ENCODE data around the gene CCDC28A. TPM values are rescaled to one million over a fixed set of nuclear protein-coding genes. Genes with fewer than 3 reads are reported as not detected.
A peak's percentile ranks its signal among the peaks of the same experiment; 100 is the strongest.
"Not testable (repeated sequence)": the region's sequence is repeated elsewhere in the genome, so short reads cannot be mapped to it uniquely, and the experiment has no call there.

The CCDC28A gene
- total RNA-seq, 5 donors from 2014 or later (not counting 1 experiment from before 2014, with no cell fraction given), result 20.4 to 24.2 (median 23.3) TPM

DNA sequence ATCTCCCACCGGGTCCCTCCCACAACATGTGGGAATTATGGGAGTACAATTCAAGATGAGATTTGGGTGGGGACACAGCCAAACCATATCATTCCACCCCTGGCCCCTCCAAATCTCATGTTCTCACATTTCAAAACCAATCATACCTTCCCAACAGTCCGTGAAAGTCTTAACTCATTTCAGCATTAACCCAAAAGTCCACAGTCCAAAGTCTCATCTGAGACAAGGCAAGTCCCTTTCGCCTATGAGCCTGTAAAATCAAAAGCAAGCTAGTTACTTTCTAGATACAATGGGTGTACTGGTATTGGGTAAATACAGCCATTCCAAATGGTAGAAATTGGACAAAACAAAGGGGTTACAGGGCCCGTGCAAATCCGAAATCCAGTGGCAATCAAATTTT lies 43.5 kb upstream of the CCDC28A start:
- H3K9me3 ChIP-seq; H3K27me3 ChIP-seq (replicated peaks in 1 of 2; ENCODE audit: control insufficient read depth in 2 of 2, extremely low read depth in 1 of 2, insufficient read depth in 2 of 2, low read length in 1 of 2); DNase-seq; H3K27ac ChIP-seq (ENCODE audit: low read length); H3K36me3 Mint-ChIP-seq; H3K9me3 Mint-ChIP-seq; ATAC-seq (replicated peaks in 1 of 4); H3K4me1 Mint-ChIP-seq; H3K4me3 Mint-ChIP-seq; H3K4me1 ChIP-seq (ENCODE audit: control insufficient read depth in 1 of 2, extremely low read depth in 1 of 2, insufficient read depth in 2 of 2, low read length in 2 of 2); POLR2A ChIA-PET; H3K27ac Mint-ChIP-seq; H3K4me3 ChIP-seq (ENCODE audit: control insufficient read depth in 1 of 2, extremely low read depth in 1 of 2, low read length in 1 of 2); H3K36me3 ChIP-seq (ENCODE audit: control insufficient read depth in 2 of 2, extremely low read depth in 1 of 2, insufficient read depth in 1 of 2, low read length in 1 of 2): not testable (repeated sequence)
- H3K27me3 Mint-ChIP-seq, result peaks cover 8 to 19% of the 10 kb centered on the region in 2 donors
- no CpG with 5 or more reads among the region's 5 CpGs for WGBS (ENCODE audit: insufficient coverage)
- CTCF ChIA-PET, result interaction anchor here in 1 of 2 donors (0.6 kb wide), 1 partner anchor 44 kb away, joined by 3 read pairs; no protein-coding TSS in a partner anchor

DNA sequence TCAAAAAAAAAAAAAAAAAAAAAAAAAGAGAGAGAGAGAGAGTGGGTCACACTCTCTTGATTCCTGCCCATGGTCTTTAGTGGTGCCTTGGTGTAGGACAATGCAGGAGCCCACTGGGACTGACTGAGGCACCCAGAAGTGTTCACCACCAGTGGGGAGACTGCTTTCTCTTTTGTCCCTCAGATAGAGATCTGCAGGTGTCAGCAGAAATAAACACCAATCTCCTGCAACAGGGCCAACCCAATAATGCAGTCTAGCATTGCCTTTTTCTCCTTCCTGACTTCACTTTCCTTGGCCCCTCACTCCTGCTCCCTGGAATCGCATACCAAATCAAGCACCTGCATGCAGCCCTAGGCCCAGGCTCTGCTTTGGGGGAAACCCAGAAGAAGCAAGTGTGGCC lies 39.0 kb upstream of the CCDC28A start:
- 100% methylated on average over 1 of the region's 1 CpG for WGBS (ENCODE audit: insufficient coverage)

DNA sequence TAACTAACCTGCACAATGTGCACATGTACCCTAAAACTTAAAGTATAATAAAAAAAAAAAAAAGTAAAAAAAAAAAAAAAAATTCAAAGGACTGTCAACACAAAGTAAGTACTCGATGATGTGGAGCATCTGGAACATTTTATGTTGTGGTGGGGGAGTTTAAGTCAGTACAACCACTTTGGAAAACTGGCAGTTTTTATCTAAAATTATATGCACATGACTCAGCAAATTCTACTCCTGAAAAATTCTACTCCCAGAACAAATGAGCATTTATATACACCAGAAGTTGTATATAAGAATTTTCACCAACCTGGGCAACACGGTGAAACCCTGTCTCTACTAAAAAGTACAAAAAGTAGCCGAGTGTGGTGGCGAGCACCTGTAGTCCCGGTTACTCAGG lies 36.9 kb upstream of the CCDC28A start:
- ChIA-PET POLR2A (no interaction called here), CTCF (no interaction called here)
- Mint-ChIP-seq H3K27ac (no peak overlapping the region), H3K36me3 (no peaks in the 10 kb centered on the region), H3K9me3 (peaks cover 4 to 8% (median 7%) of the 10 kb centered on the region in 3 donors), H3K27me3 (peaks cover 0 to 6% of the 10 kb centered on the region in 2 donors), H3K4me3 (no peak overlapping the region), H3K4me1 (no peaks in the 10 kb centered on the region)
- H3K4me1 ChIP-seq (ENCODE audit: control insufficient read depth in 1 of 2, extremely low read depth in 1 of 2, insufficient read depth in 2 of 2, low read length in 2 of 2), result no peaks in the 10 kb centered on the region
- no peak overlapping the region for H3K4me3 ChIP-seq (ENCODE audit: control insufficient read depth in 1 of 2, extremely low read depth in 1 of 2, low read length in 1 of 2)
- ATAC-seq (replicated peaks in 1 of 4) (no peak), DNase-seq (no peak)
- peaks cover 0 to 3% of the 10 kb centered on the region in 2 experiments for H3K27me3 ChIP-seq (replicated peaks in 1 of 2; ENCODE audit: control insufficient read depth in 2 of 2, extremely low read depth in 1 of 2, insufficient read depth in 2 of 2, low read length in 1 of 2)
- no CpG with 5 or more reads among the region's 5 CpGs for WGBS (ENCODE audit: insufficient coverage)
- H3K27ac ChIP-seq (ENCODE audit: low read length), result no peak overlapping the region
- H3K9me3 ChIP-seq, result no peaks in the 10 kb centered on the region
- no peaks in the 10 kb centered on the region for H3K36me3 ChIP-seq (ENCODE audit: control insufficient read depth in 2 of 2, extremely low read depth in 1 of 2, insufficient read depth in 1 of 2, low read length in 1 of 2)

More for the DNA sequence above, 39.0 kb upstream of the CCDC28A start:
- no peak for ATAC-seq (replicated peaks in 1 of 4)
- no peaks in the 10 kb centered on the region for H3K27me3 ChIP-seq (replicated peaks in 1 of 2; ENCODE audit: control insufficient read depth in 2 of 2, extremely low read depth in 1 of 2, insufficient read depth in 2 of 2, low read length in 1 of 2)
- H3K36me3 Mint-ChIP-seq, result peaks cover 4% of the 10 kb centered on the region
- DNase-seq, result no peak
- no peak overlapping the region for H3K4me3 Mint-ChIP-seq
- H3K36me3 ChIP-seq (ENCODE audit: control insufficient read depth in 2 of 2, extremely low read depth in 1 of 2, insufficient read depth in 1 of 2, low read length in 1 of 2), result no peaks in the 10 kb centered on the region
- H3K4me1 ChIP-seq (ENCODE audit: control insufficient read depth in 1 of 2, extremely low read depth in 1 of 2, insufficient read depth in 2 of 2, low read length in 2 of 2), result no peaks in the 10 kb centered on the region
- no peak overlapping the region for H3K27ac Mint-ChIP-seq
- H3K9me3 ChIP-seq, result no peaks in the 10 kb centered on the region
- H3K4me3 ChIP-seq (ENCODE audit: control insufficient read depth in 1 of 2, extremely low read depth in 1 of 2, low read length in 1 of 2), result no peak overlapping the region
- POLR2A ChIA-PET, result no interaction called here
- H3K4me1 Mint-ChIP-seq, result no peaks in the 10 kb centered on the region
- H3K27me3 Mint-ChIP-seq, result peaks cover 3 to 7% of the 10 kb centered on the region in 2 donors
- no peak overlapping the region for H3K27ac ChIP-seq (ENCODE audit: low read length)
- CTCF ChIA-PET, result no interaction called here
- H3K9me3 Mint-ChIP-seq, result peaks cover 4 to 8% (median 7%) of the 10 kb centered on the region in 3 donors

DNA sequence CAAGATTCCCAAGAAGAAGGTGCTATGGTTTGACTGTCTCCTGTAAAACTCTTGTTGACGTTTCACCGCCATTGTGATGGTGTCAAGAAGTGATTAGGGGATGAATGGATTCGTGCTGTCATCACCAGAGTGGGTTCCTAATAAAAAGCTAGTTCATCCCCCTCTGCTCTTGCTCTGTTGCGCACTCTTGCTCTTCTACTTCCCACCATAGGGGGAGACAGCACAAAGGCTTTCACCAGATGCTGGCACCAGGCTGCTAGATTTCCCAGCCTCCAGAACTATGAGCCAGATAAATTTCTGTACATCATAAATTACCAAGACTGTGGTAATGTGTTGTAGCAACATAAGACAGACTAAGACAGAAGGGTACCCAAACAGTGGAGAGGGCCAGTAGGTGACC lies 21.6 kb upstream of the CCDC28A start:
- H3K27ac ChIP-seq (ENCODE audit: low read length), result no peak overlapping the region
- WGBS (ENCODE audit: insufficient coverage), result no CpG with 5 or more reads among the region's 4 CpGs
- no peaks in the 10 kb centered on the region for H3K9me3 Mint-ChIP-seq
- H3K36me3 ChIP-seq (ENCODE audit: control insufficient read depth in 2 of 2, extremely low read depth in 1 of 2, insufficient read depth in 1 of 2, low read length in 1 of 2), result no peaks in the 10 kb centered on the region
- H3K36me3 Mint-ChIP-seq, result no peaks in the 10 kb centered on the region
- no peaks in the 10 kb centered on the region for H3K27me3 ChIP-seq (replicated peaks in 1 of 2; ENCODE audit: control insufficient read depth in 2 of 2, extremely low read depth in 1 of 2, insufficient read depth in 2 of 2, low read length in 1 of 2)
- H3K27me3 Mint-ChIP-seq, result no peaks in the 10 kb centered on the region
- no peaks in the 10 kb centered on the region for H3K4me1 Mint-ChIP-seq
- no peak overlapping the region for H3K27ac Mint-ChIP-seq
- no peak for DNase-seq
- ChIA-PET CTCF (no interaction called here), POLR2A (no interaction called here)
- no peaks in the 10 kb centered on the region for H3K4me1 ChIP-seq (ENCODE audit: control insufficient read depth in 1 of 2, extremely low read depth in 1 of 2, insufficient read depth in 2 of 2, low read length in 2 of 2)
- ATAC-seq (replicated peaks in 1 of 4), result no peak
- no peak overlapping the region for H3K4me3 ChIP-seq (ENCODE audit: control insufficient read depth in 1 of 2, extremely low read depth in 1 of 2, low read length in 1 of 2)
- no peak overlapping the region for H3K4me3 Mint-ChIP-seq
- H3K9me3 ChIP-seq, result no peaks in the 10 kb centered on the region

DNA sequence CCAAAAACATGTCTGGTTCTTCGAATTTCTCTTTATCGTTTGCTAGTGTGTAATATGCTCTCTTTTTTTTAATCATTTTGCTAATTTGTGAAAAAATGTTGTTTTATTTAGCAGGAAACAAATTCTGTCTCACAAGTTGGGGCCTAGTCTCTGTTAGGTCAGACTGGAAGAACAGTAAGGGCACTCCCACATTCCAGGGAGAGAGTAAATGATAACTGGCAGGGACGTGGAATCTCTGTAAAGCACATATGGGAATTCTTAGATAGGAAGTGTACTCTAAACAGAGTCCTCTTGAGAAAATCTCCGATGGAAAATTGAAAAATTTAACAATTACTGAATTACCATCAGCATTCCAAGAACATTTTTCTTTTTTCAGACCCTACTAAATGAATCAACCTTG lies 16.4 kb upstream of the CCDC28A start:
- no peak for DNase-seq
- POLR2A ChIA-PET, result no interaction called here
- no peaks in the 10 kb centered on the region for H3K9me3 Mint-ChIP-seq
- H3K27me3 Mint-ChIP-seq, result no peaks in the 10 kb centered on the region
- H3K4me1 Mint-ChIP-seq, result no peaks in the 10 kb centered on the region
- no peak for ATAC-seq (replicated peaks in 1 of 4)
- Histone ChIP-seq H3K36me3 (ENCODE audit: control insufficient read depth in 2 of 2, extremely low read depth in 1 of 2, insufficient read depth in 1 of 2, low read length in 1 of 2) (no peaks in the 10 kb centered on the region), H3K27ac (ENCODE audit: low read length) (no peak overlapping the region), H3K4me1 (ENCODE audit: control insufficient read depth in 1 of 2, extremely low read depth in 1 of 2, insufficient read depth in 2 of 2, low read length in 2 of 2) (no peaks in the 10 kb centered on the region), H3K9me3 (no peaks in the 10 kb centered on the region), H3K4me3 (ENCODE audit: control insufficient read depth in 1 of 2, extremely low read depth in 1 of 2, low read length in 1 of 2) (no peak overlapping the region), H3K27me3 (replicated peaks in 1 of 2; ENCODE audit: control insufficient read depth in 2 of 2, extremely low read depth in 1 of 2, insufficient read depth in 2 of 2, low read length in 1 of 2) (no peaks in the 10 kb centered on the region)
- whole genome bisulfite sequencing (ENCODE audit: insufficient coverage), result no CpG with 5 or more reads among the region's 4 CpGs
- H3K27ac Mint-ChIP-seq, result no peak overlapping the region
- CTCF ChIA-PET, result no interaction called here
- H3K4me3 Mint-ChIP-seq, result no peak overlapping the region
- no peaks in the 10 kb centered on the region for H3K36me3 Mint-ChIP-seq

DNA sequence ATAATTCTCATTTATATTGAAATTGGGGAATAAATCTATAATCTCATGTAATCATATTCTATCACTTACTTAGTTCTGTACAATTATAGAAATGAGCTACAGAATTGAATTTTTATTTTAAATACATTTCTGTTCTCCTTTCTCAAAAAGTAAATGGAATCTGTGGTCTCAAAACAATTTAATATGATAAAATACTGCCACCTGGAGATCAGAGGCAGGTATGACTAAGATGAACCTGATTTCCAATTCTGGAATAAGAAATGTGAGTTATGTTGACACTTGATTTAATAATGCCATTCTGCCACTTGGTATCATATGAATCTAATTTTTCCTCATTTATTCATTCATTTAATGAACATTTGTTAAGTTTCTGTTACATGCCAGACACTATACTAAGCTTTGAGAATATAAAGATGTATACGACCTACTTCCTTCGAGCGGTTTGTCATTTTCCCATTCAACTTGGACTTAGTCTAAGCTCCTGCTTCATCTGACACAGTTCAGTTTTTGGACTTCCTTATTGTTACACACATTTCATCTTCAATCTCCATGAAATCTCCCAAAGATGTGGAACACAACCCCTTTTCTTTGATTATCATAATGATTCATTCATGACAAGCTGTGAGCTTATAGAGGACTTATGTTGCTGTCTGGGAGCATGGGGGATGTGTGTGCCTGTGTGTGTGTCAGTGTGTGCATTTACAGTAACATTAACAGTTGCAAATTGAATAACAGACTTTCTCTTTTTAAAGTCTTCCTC lies 7.5 kb upstream of the CCDC28A start:
- DNase-seq (peak in 1 of 35 experiments; percentile 52), ATAC-seq (replicated peaks in 1 of 4) (peak in 1 of 4 experiments; percentile 37)
- Mint-ChIP-seq H3K9me3 (no peaks in the 10 kb centered on the region), H3K36me3 (no peaks in the 10 kb centered on the region), H3K4me1 (no peaks in the 10 kb centered on the region), H3K27me3 (no peaks in the 10 kb centered on the region), H3K4me3 (no peak overlapping the region), H3K27ac (no peak overlapping the region)
- Histone ChIP-seq H3K27ac (ENCODE audit: low read length) (no peak overlapping the region), H3K36me3 (ENCODE audit: control insufficient read depth in 2 of 2, extremely low read depth in 1 of 2, insufficient read depth in 1 of 2, low read length in 1 of 2) (no peaks in the 10 kb centered on the region), H3K4me3 (ENCODE audit: control insufficient read depth in 1 of 2, extremely low read depth in 1 of 2, low read length in 1 of 2) (no peak overlapping the region), H3K27me3 (replicated peaks in 1 of 2; ENCODE audit: control insufficient read depth in 2 of 2, extremely low read depth in 1 of 2, insufficient read depth in 2 of 2, low read length in 1 of 2) (no peaks in the 10 kb centered on the region), H3K9me3 (no peaks in the 10 kb centered on the region), H3K4me1 (ENCODE audit: control insufficient read depth in 1 of 2, extremely low read depth in 1 of 2, insufficient read depth in 2 of 2, low read length in 2 of 2) (no peaks in the 10 kb centered on the region)
- ChIA-PET CTCF (interaction anchor here (0.5 to 1.7 kb wide), 17 partner anchors 40 to 1456 kb away, joined by 3 to 8 read pairs (median 4); no protein-coding TSS in a partner anchor), POLR2A (interaction anchor here in 1 of 2 donors (0.5 to 1.1 kb wide), 2 partner anchors 609 to 988 kb away, joined by 3 read pairs; partner anchors contain the start of gene CITED2)
- WGBS (ENCODE audit: insufficient coverage), result 92% methylated on average over 2 of the region's 3 CpGs

All from T-cell (primary cell).